ENCODE results near the gene IFNGR2.
"Not testable (repeated sequence)": the region's sequence is repeated elsewhere in the genome, so short reads cannot be mapped to it uniquely, and the experiment has no call there.

IFNGR2 gene

DNA sequence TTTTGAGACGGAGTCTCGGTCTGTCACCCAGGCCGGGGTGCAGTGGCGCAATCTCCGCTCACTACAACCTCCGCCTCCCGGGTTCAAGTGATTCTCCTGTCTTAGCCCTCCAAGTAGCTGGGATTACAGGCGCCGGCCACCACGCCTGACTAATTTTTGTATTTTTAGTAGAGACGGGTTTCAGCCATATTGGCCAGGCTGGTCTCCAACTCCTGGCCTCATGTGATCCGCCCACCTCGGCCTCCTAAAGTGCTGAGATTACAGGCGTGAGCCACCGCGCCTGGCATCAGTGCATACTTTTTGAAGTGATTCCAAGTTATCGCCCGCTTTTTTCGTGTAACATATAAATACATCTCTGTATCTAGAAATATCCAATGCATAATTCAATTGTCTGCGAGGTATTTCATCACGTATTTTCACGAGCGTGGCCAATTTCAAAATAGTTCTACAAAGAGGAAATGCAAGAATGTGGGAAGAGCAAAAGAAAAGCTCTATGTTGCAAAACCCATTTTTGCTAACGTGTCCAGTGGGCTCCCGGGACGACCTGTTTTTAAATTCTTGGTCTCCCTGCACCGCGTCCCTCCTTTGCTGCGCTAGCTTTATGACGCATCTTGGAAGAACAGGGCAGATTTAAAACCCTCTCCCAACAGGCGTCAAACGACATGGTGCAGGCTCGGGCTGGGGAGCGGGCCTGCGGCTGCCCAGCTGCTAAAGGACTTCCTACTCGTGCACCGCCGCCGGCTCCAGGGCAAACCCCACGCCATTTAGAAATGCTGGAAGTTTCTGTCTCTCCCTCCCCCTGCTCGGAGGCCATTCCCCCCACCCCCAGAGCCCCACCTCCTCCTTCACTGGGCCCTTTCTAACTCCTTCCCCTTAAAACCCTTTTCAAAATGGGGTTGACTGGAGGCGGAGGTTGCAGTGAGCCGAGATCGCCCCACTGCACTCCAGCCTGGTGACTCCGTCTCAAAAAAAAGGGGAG, 923 bp upstream of the IFNGR2 start:
- no peak for DNase-seq (ENCODE audit: low read depth)

DNA sequence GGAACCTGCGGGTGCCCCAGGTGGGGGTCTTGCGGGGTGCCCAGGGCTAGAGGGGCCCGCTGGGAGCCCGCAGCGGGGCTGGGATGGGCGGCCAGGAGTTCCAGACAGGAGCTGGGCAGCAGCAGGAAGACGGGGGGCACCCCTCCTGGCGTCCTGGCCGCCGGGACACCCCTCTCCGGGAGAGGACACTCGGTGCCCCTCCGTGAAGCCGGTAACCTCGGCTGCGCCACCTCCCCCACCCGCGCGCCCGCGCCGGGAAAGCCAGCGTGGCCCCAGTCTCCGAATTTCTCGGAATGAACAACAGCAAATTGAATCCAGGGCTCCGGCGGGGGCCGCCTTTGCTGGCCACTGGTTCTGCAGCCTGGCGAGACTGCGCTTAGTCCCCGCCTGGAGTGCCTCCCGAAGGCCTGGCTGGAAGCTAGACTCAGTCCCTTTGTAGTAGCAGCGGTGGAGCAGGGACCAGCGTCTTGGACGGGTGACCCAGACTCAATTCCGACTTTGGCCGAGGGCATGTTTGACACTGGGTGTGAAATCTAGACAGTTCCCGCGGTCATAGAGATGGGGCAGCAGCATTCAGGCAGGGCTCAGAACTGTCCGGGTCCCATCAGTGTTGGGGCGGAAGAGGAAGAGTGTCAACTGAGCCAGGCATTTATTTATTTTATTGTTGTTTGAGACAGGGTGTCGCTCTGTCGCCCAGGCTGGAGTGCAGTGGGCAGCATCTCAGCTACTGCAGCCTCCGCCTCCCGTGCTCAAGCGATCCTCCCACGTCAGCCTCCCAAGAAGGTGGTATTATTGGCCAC, 773 bp downstream of the IFNGR2 start:
- no peak for DNase-seq (ENCODE audit: low read depth)

DNA sequence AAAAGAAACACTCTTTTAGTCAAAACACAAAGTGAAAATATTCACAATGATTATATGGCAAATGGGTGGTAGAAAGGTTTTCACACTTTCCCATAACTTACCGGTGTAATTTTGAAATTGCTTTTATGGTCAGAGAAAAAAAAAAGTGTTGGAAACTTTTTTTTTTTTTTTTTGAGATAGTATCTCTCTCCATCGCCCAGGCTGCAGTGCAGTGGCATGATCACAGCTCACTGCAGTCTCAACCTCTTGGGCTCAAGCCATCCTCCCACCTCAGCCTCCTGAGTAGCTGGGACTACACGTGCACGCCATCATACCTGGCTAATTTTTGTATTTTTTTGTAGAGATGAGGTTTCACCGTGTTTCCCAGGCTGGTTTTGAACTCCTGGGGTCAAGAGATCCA, 3.3 kb downstream of the IFNGR2 start:
- no peak for DNase-seq (ENCODE audit: low read depth)

DNA sequence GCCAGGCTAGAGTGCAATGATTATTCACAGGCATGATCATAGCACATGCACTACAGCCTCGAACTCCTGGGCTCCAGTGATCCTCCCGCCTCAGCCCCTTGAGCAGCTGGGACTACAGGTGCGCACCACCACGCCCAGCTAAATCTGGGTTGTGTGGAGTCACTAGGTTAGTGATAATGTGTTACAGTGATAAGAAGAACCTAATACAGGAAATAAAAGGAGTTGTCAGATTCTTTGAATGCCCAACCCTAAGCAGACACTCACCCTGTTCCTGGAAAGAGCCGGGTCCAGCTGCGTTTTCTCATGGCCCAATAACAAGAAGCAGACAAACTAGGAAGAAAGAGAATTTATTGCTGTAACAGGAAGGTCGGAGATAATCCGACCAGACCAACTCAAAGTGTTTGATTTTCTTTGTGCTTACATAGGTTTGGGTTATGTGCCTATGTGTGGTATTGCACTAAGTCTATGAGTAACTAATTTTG, 8.8 kb downstream of the IFNGR2 start:
- DNase-seq (ENCODE audit: low read depth) = no peak

DNA sequence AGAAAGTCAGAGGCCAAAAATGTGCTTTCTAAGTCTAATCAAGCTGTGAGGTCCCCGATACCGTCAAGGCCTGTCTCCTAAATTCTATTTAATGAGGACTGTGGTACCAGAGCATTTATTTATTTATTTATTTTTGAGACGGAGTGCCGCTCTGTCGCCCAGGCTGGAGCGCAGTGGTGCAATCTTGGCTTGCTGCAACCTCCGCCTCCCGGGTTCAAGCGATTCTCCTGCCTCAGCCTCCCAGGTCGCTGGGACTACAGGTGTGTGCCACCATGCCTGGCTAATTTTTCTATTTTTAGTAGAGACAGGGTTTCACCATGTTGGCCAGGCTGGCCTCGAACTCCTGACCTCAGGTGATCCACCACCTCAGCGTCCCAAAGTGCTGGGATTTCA, 9.2 kb downstream of the IFNGR2 start:
- DNase-seq (ENCODE audit: low read depth) = not testable (repeated sequence)

DNA sequence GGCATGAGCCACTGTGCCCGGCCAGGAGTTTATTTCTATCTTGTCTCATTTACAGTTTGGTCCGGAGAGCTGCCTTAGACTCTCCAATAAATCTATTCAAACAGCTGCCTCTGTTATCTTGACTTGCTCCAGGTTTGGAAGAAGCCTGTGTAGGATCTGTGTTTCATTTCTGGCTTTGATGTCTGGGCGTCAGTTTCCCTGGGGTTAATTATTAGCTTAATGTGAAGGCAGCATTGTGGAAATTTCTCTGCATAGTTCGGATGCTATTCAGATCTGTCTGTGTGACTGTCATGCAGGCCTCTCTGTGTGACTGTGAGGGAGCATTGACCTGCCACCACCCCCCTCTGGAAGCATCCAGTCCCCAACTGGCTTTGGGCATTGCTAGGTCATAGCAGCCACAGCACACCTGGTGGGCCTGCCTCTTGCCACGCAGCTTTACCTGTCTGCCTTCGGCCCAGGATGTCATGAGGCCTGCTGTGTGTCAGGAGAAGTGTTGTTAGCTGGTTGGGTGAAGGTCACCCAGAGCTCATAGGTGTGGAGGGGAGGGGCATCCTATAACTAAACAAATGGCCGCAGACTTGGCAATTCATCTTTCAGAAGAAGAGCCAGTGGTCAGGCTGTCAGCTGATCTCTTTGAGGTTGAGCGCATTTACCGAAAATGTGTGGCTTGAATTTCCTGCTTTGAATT, 9.8 kb downstream of the IFNGR2 start:
- no peak for DNase-seq (ENCODE audit: low read depth)

DNA sequence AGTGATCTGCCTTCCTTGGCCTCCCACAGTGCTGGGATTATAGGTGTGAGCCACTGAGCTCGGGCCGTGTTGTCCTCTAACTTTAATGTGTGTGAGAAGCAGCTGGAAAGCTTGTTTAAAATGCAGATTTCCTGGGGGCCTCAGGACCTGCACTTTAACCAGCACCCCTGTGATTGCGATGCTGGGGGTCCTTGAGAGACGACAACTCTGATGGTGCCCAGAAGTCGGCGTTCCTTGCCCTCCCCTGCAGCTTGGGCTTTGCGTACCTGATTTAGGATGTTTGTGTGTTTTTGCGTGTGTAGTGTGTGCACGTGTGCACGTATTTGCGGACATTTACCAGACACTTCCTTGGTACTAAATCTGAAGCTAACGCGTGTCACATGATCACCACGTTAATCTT, 10.9 kb downstream of the IFNGR2 start:
- no peak for DNase-seq (ENCODE audit: low read depth)

DNA sequence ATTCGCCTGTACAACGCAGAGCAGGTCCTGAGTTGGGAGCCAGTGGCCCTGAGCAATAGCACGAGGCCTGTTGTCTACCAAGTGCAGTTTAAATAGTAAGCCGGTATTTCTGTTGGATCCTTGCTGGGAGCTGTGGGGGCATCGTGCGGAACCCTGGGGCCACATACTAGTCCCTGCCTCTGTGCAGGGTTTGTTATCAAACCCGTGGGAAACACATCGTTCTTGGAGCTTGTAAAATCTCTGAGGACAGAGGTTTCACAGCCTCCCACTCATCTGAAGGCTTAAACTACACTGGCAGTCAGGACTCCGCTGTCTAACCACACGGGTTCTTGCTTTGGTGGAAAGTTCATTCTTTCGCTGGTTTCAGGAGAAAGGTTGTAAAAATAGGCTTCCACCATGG, 11.7 kb downstream of the IFNGR2 start:
- no peak for DNase-seq (ENCODE audit: low read depth)

DNA sequence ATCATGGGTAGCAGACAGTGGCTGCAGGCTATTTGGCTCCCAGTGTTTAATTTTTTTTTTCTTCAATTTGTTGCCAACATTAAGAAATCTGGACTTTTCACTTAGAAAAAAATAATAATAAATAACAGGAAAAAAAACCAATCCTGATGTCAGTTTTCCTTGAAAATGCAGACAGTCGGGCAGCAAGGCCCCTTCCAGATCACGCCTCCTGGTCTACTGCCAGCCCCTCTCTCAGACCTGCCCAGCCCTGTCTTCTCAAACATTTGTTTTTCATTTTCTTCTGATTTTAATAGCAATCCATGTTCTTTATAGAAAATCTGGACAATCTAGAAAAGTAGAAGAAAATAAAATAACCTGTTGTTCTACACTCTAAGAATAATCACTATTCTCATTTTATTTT, 15.5 kb downstream of the IFNGR2 start:
- DNase-seq (ENCODE audit: low read depth) = no peak

DNA sequence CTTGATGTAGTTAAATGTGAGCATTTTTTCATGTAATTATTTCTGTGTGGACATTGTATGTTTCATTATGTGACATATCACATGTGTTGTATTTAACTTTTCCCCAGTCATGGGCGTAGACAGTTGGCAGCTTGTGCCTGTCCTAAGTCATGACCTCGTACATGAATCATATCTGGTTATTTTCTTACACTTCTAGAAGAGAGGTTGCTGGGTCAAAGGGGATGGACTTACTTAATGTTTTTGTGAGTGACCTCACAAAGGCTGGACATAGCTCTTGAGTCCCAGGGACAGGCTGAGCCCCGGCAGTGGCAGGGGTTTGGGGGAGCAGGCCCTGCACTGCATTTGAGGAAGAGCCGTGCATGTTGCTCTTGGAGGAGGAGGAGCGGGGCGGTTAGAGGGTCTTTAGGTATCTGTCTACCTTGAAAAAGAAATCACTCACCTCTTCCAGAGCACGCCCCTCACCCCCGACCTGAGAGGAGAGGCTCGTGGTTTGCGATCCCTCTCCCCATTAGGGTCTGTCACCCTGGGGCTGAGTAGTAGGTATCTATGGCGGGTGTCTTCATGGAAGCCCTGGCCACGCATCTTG, 16.4 kb downstream of the IFNGR2 start:
- DNase-seq (ENCODE audit: low read depth) = no peak

DNA sequence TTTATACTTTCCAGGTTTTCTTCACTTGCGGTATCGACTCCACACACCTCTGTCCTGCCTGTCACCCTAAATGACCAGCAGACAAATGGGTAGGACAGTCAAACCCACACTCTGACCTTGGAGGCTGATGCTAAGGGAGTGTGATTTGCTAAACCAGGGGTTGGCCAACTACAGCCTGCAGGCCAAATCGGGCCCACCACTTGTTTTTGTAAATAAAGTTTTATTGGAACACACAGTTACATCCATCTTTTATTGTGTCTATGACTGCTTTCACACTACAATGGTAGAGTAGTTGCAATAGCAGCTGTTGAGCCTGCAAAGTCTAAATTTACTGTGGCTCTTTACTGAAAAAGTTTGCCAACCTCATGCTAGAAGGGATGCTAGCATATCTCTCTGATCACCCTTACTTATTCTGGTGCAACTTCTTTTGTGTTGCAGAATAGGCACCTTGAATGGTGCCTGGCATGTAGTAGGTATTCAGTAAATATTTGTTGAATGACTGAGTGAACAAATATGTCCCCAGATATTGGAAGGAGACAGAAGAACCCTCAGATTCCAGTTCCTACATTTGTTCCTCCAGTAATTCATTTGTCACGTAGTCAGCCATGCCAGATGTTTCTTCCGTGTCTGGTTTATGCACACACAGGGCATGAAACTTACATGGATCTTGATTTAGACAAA, 18.6 kb downstream of the IFNGR2 start:
- no peak for DNase-seq (ENCODE audit: low read depth)

DNA sequence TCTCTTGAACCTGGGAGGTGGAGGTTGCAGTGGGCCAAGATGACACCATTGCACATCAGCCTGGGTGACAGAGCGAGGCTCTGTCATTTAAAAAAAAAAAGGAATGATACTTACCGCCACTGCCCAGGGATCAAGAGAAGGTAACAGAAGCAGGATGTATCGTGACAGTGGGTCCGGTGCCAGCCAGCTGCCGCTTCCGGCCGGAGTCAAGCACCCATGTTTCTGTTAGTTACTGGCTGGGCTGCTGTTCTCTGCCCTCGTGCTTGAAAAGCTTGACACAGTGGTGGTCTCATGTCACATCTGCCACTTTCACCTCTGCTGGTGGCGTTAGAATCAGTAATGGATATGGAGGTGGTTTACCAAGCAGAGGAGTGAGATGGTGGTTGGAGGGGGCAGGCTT, 21.0 kb downstream of the IFNGR2 start:
- no peak for DNase-seq (ENCODE audit: low read depth)

DNA sequence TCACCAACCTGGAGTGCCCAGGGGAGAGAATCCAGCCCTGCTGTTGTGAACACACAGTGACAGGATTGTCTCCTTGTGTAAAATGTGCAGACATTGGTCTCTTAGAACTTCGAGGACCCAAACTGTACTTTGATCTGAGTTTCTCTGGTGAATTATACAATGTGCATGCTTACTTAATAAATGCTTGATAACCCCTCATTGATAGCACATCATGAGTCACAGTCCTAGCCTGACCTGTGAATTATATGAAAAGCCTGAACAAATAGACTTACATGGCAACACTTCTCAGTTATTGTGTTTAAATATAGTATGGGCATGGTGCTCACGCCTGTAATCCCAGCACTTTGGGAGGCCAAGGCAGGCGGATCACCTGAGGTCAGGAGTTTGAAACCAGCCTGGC, 22.6 kb downstream of the IFNGR2 start:
- no peak for DNase-seq (ENCODE audit: low read depth)

DNA sequence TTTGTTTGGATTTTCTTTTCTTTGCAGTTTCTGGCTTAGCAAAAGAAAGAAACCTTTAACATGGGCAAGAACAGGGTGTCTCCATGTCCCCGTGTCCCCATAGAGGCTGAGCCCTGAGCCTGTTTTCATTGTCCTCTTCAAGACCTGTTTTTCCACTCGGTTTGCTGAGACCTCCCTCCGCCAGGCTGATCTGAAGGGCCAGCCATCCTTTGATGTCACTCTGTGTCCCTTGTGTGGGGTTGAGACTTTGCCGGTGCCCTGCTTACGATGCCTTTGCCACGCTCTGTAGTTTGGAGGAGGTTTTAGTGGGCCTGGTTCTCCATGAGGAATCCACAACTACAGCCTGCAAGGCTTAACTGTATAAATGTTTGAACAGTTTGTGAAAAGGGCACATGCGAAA, 23.8 kb downstream of the IFNGR2 start:
- DNase-seq (ENCODE audit: low read depth) = no peak

DNA sequence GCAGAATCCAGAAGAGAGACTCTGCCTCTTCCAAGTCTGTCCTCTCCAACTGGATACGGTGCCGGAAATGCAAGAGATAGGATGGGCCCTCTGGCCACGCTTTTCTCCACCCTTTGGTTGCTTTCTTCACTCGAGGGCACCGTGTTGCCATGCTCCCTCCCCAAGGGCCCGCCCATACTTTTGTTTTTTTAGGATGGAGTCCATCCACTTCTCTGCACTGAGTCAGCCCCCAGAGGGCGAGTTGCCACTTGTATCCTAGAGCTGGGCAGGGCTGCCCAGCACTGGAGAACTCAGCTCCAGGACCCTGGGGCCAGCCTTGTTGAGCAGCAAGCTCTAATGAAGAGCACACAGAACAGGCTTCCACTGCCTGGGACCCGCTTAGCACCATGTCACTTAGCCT, 25.5 kb downstream of the IFNGR2 start:
- no peak for DNase-seq (ENCODE audit: low read depth)

DNA sequence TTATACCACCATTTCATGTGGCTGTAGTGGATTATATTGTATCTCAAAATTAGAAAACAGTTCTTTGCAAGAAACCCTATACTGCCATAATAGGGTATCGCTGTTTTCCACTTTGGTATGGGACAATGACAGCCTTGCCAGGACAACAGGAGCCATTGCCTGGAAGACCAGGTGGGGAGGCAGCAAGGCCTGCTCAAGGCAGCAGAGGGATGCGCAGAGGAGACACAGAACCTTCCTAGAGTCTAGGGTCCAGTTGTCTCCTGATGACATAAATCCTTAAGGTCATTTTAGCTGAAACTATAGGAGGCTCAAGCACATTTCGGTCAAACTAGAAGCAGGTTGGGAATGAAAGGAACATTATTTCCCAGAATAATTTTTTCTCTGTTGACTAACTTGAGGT, 27.6 kb downstream of the IFNGR2 start:
- DNase-seq (ENCODE audit: low read depth) = no peak

DNA sequence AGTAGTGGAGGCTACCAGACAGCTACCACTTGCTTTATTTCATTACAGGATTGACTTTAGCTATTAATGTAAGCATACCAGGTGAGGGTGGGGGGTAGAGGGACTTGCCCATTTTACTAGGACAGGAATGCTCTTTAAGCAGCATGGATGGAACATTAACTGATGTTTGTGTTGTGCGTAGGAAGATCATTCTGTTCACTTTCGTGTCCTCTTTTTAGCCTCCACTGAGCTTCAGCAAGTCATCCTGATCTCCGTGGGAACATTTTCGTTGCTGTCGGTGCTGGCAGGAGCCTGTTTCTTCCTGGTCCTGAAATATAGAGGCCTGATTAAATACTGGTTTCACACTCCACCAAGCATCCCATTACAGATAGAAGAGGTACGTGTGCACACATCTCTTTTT, 29.3 kb downstream of the IFNGR2 start:
- no peak for DNase-seq (ENCODE audit: low read depth)

DNA sequence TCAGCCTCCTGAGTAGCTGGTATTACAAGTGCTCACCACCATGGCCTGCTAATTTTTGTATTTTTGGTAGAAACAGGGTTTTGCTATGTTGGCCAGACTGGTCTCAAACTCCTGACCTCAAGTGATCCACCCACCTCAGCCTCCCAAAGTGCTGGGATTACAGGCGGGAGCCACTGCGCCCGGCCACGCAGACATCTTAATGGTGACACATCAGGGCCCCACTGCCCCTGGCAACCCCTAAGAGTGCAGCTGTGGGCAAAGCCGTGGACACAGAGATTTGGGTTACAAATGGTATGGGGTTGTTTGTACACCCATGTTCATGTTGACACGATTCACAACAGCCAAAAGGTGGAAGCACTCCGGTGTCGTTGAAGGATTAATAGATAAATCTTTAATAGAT, 29.8 kb downstream of the IFNGR2 start:
- no peak for DNase-seq (ENCODE audit: low read depth)

DNA sequence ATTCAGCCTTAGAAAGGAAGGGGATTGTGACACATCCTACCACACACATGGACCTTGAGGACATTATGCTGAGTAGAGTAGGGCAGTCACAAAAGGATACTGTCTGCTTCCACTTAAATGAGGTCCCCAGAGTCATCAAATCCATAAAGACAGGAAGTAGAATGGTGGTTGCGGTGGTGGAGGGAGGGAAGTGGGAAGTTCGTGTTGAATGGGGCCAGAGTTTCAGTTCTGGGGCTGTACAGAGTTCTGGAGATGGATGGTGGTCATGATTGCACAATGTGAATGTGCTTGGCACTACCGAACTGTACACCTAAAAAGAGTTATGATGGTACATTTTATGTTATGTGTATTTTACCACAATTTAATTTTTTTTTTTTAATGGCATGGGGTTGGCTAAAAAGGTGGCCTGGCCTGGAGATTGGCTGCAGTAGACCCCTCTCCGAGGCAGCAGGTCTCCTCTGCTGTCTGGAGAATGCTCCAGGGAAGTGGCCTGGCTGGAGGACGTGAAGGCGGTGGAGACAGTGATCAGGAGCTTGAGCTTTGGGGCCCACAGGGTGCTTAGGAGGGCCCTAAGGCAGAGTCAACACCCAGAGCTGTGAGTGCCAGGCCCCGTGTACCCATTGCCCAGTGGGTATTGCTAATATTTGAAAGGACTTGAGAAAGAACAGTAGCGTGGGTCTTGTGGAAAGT, 30.4 kb downstream of the IFNGR2 start:
- DNase-seq (ENCODE audit: low read depth) = no peak

DNA sequence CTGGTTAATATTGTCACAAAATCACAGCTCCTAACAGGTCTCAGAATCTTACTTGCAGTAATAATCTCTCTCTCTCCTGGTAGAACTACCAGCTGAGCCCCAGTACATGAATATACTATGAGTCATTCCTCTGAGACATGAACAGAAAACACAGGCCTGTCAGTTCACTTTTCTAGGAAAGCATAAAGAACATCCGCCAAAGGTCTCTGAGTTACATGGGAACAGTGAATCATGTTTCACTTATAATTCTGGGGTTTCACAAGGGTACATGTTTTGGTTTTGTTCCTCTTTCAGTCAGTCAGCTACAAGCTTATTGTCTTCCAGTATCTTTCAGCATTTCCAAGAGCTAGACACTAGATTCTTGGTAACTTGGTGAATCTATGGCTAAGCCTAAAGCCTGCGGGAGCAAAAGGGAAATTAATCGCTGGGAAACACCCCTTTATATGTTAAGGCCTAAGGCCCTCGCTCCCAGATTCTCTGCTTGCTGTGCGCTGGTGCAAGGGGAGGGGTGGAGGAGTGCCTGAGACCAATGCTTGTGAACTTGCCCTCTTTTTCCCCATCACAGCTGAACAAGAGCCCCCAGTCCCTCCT, 31.7 kb downstream of the IFNGR2 start:
- peak; percentile 15 for DNase-seq (ENCODE audit: low read depth)

DNA sequence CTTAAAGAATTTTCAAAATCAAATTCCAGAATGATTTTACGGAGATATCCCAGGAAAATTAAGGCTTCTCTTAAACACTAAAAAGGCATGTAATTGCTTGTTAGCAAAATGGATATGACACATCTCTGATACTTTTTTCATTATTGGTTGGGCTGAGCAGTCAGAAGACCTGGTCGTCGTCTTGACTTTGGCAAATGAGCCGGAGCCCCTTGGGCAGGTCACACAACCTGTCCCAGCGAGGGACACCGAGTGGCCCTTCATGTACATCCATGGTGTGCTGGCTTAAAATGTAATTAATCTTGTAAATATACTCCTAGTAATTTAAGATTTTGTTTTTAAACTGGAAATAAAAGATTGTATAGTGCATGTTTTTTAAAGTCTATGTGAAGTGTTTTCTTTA, 33.9 kb downstream of the IFNGR2 start:
- DNase-seq (ENCODE audit: low read depth) = no peak
